ENCODE measurements around the gene KLHL13.
"Not testable (repeated sequence)": the region's sequence is repeated elsewhere in the genome, so short reads cannot be mapped to it uniquely, and the experiment has no call there.

Gene KLHL13

GRCh38 chrX:117957128-117957527 lies 159.5 kb downstream of the KLHL13 start:
- ChIA-PET CTCF (no interaction called here), POLR2A (no interaction called here)
- DNase-seq (ENCODE audit: extremely low spot score): no peak
- TF ChIP-seq FOXA1 (IDR thresholded peaks at IDR 0.05) (no peak), ARNT (IDR thresholded peaks at IDR 0.05) (no peak), LEF1 (IDR thresholded peaks at IDR 0.05; ENCODE audit: borderline replicate concordance) (no peak), HDGF (IDR thresholded peaks at IDR 0.05; ENCODE audit: borderline replicate concordance) (no peak), CTBP1 (IDR thresholded peaks at IDR 0.05; ENCODE audit: borderline replicate concordance) (no peak), ELF4 (IDR thresholded peaks at IDR 0.05) (no peak), BHLHE40 (IDR thresholded peaks at IDR 0.05; ENCODE audit: borderline replicate concordance) (no peak), SUZ12 (IDR thresholded peaks at IDR 0.05) (no peak)

- DNase-seq (ENCODE audit: extremely low spot score); CTCF ChIA-PET; POLR2A ChIA-PET: not testable (repeated sequence)
These were observed 177.3 kb downstream of the KLHL13 start for GRCh38 chrX:117939296-117939695.

DNA sequence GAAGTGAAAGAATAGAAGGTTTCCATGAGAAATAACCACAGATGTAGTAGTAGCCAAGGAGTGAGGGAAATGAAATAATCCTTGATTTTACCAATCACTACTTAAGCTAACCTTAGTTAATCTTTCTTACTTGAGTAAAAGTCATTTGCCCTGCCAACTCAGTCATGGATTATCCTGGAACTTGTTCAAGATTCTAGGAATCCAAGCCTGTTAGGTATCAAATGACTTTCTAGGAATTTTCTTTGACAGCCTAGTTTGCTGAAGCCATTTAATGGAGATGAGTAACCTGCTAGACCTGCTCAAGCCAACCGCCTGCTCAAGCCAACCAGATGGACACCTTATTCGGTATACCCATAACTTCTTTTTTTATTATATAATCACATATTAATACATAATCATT lies 180.5 kb downstream of the KLHL13 start:
- no peak for TF ChIP-seq L3MBTL2 (conservative IDR thresholded peaks at IDR 0.05)
- TF ChIP-seq FOXM1 (IDR thresholded peaks at IDR 0.05; ENCODE audit: borderline replicate concordance): no peak
- CTCF ChIA-PET: no interaction called here
- DNase-seq (ENCODE audit: extremely low spot score): no peak
- POLR2A ChIA-PET: no interaction called here

- DNase-seq (ENCODE audit: extremely low spot score); CTCF ChIA-PET; POLR2A ChIA-PET: not testable (repeated sequence)
These were observed 186.5 kb downstream of the KLHL13 start for GRCh38 chrX:117930116-117930515.

DNA sequence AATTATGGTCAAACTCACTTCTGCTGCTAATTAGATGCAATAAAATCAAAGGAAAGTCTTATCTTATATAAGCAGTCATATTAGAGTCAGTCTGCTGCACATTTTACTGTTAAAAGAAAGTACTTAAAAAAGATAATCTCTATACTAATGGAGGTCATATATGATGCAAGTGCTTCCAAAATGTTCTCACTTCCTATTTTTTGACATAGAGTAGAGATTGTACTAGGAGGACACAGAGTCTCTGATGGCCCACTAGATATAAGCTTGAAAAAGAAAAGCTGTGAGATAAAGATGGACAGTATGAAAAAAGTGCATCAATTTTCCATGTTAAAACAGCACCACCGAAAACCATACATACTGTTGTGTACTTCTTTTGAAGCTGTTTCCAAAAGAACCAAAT lies 196.9 kb downstream of the KLHL13 start:
- POLR2A ChIA-PET: no interaction called here
- CTCF ChIA-PET: no interaction called here
- no peak for DNase-seq (ENCODE audit: extremely low spot score)
- TF ChIP-seq CTBP1 (IDR thresholded peaks at IDR 0.05; ENCODE audit: borderline replicate concordance) (no peak), BHLHE40 (IDR thresholded peaks at IDR 0.05; ENCODE audit: borderline replicate concordance) (no peak), L3MBTL2 (conservative IDR thresholded peaks at IDR 0.05) (no peak), FOXA1 (IDR thresholded peaks at IDR 0.05) (no peak), ARNT (IDR thresholded peaks at IDR 0.05) (no peak), ZNF384 (IDR thresholded peaks at IDR 0.05) (no peak), FOXK2 (IDR thresholded peaks at IDR 0.05) (no peak), FOXM1 (IDR thresholded peaks at IDR 0.05; ENCODE audit: borderline replicate concordance) (no peak), LEF1 (IDR thresholded peaks at IDR 0.05; ENCODE audit: borderline replicate concordance) (no peak), SP1 (IDR thresholded peaks at IDR 0.05) (no peak), NFRKB (IDR thresholded peaks at IDR 0.05) (no peak), ELF4 (IDR thresholded peaks at IDR 0.05) (no peak)

GRCh38 chrX:117910216-117910615 lies 206.4 kb downstream of the KLHL13 start:
- TF ChIP-seq L3MBTL2 (conservative IDR thresholded peaks at IDR 0.05) (no peak), BHLHE40 (IDR thresholded peaks at IDR 0.05; ENCODE audit: borderline replicate concordance) (no peak), SUZ12 (IDR thresholded peaks at IDR 0.05) (no peak), TARDBP (IDR thresholded peaks at IDR 0.05) (no peak), CTBP1 (IDR thresholded peaks at IDR 0.05; ENCODE audit: borderline replicate concordance) (no peak), ZNF384 (IDR thresholded peaks at IDR 0.05) (no peak), LEF1 (IDR thresholded peaks at IDR 0.05; ENCODE audit: borderline replicate concordance) (no peak), PKNOX1 (IDR thresholded peaks at IDR 0.05) (no peak), FOXA1 (IDR thresholded peaks at IDR 0.05) (no peak)
- no peak for DNase-seq (ENCODE audit: extremely low spot score)
- ChIA-PET CTCF (no interaction called here), POLR2A (no interaction called here)

DNA sequence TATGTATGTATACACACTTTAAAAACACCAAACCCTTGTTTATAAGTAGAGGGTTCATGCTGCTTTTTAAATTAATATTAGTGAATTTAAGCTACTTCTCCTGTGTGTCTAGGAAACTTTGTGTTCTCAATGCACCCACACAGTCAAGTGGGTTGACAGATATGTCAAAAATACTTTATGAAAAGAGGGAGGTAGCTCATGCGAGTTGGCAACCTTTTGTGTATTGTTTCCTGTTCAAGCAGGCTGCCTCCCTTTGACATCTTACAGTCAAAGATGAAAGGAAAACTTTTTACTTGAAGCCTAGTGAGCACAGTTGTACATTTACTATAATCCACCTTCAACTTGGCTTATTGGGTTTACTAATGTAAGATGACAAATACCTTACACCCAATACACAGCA lies 218.4 kb downstream of the KLHL13 start:
- ChIA-PET CTCF (no interaction called here), POLR2A (no interaction called here)
- no peak for TF ChIP-seq HDGF (IDR thresholded peaks at IDR 0.05; ENCODE audit: borderline replicate concordance)
- no peak for TF ChIP-seq FOXK2 (IDR thresholded peaks at IDR 0.05)
- TF ChIP-seq CTBP1 (IDR thresholded peaks at IDR 0.05; ENCODE audit: borderline replicate concordance): no peak
- TF ChIP-seq NFRKB (IDR thresholded peaks at IDR 0.05): no peak
- no peak for DNase-seq (ENCODE audit: extremely low spot score)

- ChIA-PET POLR2A (no interaction called here), CTCF (no interaction called here)
- DNase-seq (ENCODE audit: extremely low spot score): no peak
- TF ChIP-seq TARDBP (IDR thresholded peaks at IDR 0.05): no peak
- TF ChIP-seq HDGF (IDR thresholded peaks at IDR 0.05; ENCODE audit: borderline replicate concordance): no peak
- TF ChIP-seq FOXA1 (IDR thresholded peaks at IDR 0.05): no peak
- TF ChIP-seq PKNOX1 (IDR thresholded peaks at IDR 0.05): no peak
- TF ChIP-seq NFRKB (IDR thresholded peaks at IDR 0.05): no peak
- TF ChIP-seq SP1 (IDR thresholded peaks at IDR 0.05): no peak
These were observed 221.2 kb downstream of the KLHL13 start for GRCh38 chrX:117895418-117895817.

DNA sequence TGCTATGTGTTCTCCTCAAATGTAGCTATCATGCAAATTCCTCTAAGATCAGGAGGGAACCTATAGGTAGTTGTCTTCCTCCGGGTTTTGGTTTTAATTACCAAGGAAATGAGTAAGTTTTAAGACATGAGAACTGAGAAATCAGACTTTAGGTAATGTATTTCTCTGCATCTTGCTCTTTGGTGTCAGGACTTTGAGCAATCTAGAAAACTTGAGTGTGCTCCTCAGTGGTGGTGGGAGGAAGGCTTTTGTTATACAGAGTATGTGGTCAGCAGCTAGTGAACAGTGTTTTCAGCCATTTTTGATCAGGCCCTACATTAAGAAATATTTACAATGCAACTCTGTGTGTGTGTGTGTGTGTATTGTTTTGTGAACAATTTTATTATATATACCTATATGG lies 224.1 kb downstream of the KLHL13 start:
- TF ChIP-seq HDGF (IDR thresholded peaks at IDR 0.05; ENCODE audit: borderline replicate concordance): no peak
- TF ChIP-seq FOXA1 (IDR thresholded peaks at IDR 0.05): no peak
- TF ChIP-seq ELF4 (IDR thresholded peaks at IDR 0.05): no peak
- TF ChIP-seq TARDBP (IDR thresholded peaks at IDR 0.05): no peak
- no peak for TF ChIP-seq NFRKB (IDR thresholded peaks at IDR 0.05)
- TF ChIP-seq L3MBTL2 (conservative IDR thresholded peaks at IDR 0.05): no peak
- no peak for TF ChIP-seq ARNT (IDR thresholded peaks at IDR 0.05)
- no peak for TF ChIP-seq FOXK2 (IDR thresholded peaks at IDR 0.05)
- no peak for TF ChIP-seq FOXM1 (IDR thresholded peaks at IDR 0.05; ENCODE audit: borderline replicate concordance)
- no peak for TF ChIP-seq PKNOX1 (IDR thresholded peaks at IDR 0.05)
- no peak for TF ChIP-seq LEF1 (IDR thresholded peaks at IDR 0.05; ENCODE audit: borderline replicate concordance)
- TF ChIP-seq CTBP1 (IDR thresholded peaks at IDR 0.05; ENCODE audit: borderline replicate concordance): no peak
- TF ChIP-seq SUZ12 (IDR thresholded peaks at IDR 0.05): no peak
- TF ChIP-seq SP1 (IDR thresholded peaks at IDR 0.05): no peak
- no peak for TF ChIP-seq ZNF384 (IDR thresholded peaks at IDR 0.05)
- TF ChIP-seq BHLHE40 (IDR thresholded peaks at IDR 0.05; ENCODE audit: borderline replicate concordance): no peak
- ChIA-PET CTCF (interaction anchor here (0.6 kb wide), 1 partner anchor 410 kb away, joined by 3 read pairs; no protein-coding TSS in a partner anchor), POLR2A (no interaction called here)
- DNase-seq (ENCODE audit: extremely low spot score): no peak

All from HEK293T (cell line).